IPS-20b (cell line): ENCODE measurements around the gene CFAP54.

Experiments
- H3K27ac ChIP-seq: one replicate; pipeline ENCODE4 v1.5.1; 2013; ENCODE audit warnings: low read length
- H3K27me3 ChIP-seq: 2 replicates; pipeline ENCODE4 v1.6.1; 2013; ENCODE audit warnings: mild to moderate bottlenecking, low read length, inconsistent platforms; ENCODE audit not compliant: insufficient read depth
- H3K36me3 ChIP-seq: 2 replicates; pipeline ENCODE4 v1.6.1; 2013; ENCODE audit warnings: low read depth, mild to moderate bottlenecking, inconsistent platforms, low read length, moderate library complexity; ENCODE audit not compliant: insufficient read depth
- H3K4me1 ChIP-seq: 2 replicates; pipeline ENCODE4 v1.6.1; 2013; ENCODE audit warnings: mild to moderate bottlenecking, control low read depth, inconsistent platforms, low read length, moderate library complexity; ENCODE audit not compliant: insufficient read depth
- H3K4me3 ChIP-seq: 2 replicates; pipeline ENCODE4 v1.5.1; 2013; ENCODE audit warnings: mild to moderate bottlenecking, low read length, inconsistent platforms
- H3K9ac ChIP-seq: 2 replicates; pipeline ENCODE4 v1.6.1; 2013; ENCODE audit warnings: low read depth, mild to moderate bottlenecking, inconsistent platforms, low read length, moderate library complexity
- H3K9me3 ChIP-seq: 2 replicates; pipeline ENCODE4 v1.6.1; 2013; ENCODE audit warnings: mild to moderate bottlenecking, low read depth, low read length, inconsistent platforms; ENCODE audit not compliant: insufficient read depth

Gene CFAP54

DNA sequence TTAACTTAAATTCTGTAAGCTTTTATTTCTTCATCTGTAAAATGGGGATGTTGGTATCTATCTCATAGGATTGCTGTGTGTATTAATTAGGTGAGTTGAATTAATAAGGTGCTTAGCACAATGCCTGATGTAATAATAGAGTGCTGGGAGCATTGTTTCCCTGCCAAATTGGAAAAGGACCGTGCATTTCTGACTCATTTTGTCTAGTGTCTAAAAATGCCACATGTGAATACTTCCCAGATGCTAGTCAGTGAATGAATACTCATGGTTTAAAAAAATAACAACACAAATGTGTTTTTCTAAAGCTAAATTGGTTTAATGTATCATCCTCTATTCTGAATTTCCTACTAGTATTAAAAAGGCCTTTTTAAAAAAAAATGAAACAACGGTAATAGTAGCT is 372.3 kb downstream of the CFAP54 start:
- Histone ChIP-seq H3K9ac (no peak overlapping the region), H3K27me3 (no peaks in the 10 kb centered on the region), H3K27ac (no peak overlapping the region), H3K36me3 (no peaks in the 10 kb centered on the region), H3K4me1 (peaks cover 7% of the 10 kb centered on the region; the same call in 1 of the 2 replicates), H3K9me3 (peaks cover 2% of the 10 kb centered on the region; the same call in 1 of the 2 replicates), H3K4me3 (no peak overlapping the region)

DNA sequence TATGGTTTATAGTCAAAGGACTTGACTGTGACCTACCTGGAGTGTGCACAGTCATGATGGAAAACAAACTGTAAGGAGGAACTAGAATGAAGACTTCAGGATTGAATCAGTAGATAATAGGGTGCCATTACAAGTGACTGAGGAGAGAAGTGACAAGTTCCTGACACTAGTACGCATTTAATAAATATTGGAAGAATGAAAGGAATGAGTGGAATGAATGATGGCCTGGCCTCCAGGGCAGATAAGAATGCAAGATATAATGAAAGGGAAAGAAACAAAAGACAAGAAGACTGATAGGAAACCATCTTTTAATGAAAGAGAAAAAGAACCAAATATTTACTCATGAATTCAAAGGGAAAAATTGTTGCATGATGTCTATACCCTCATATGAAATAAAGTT is 372.9 kb downstream of the CFAP54 start:
- Histone ChIP-seq H3K27ac (no peak overlapping the region), H3K4me3 (no peak overlapping the region), H3K4me1 (peaks cover 7% of the 10 kb centered on the region; the same call in 1 of the 2 replicates), H3K9me3 (no peaks in the 10 kb centered on the region), H3K36me3 (no peaks in the 10 kb centered on the region), H3K27me3 (no peaks in the 10 kb centered on the region), H3K9ac (no peak overlapping the region)

DNA sequence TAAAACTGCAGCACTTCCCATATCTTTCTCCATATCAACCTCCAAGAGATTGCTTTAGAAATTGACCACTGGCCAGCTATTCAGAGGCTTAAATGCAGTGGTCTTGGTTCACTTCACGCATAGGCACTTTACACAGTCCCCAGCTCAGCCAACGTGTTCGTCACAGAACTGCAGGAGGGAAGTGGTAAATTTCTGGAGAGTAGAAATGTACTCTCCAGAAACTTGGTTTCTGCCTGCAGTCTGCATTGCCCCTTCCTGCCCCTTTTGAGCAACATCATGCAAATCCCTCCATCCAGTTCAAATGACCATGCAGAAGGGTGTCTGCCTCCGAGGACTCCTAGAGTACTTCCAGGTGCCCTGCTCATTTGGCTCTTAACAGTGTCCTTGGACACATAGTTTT is 375.0 kb downstream of the CFAP54 start:
- Histone ChIP-seq H3K27ac (no peak overlapping the region), H3K4me1 (peaks cover 7% of the 10 kb centered on the region; the same call in 1 of the 2 replicates), H3K4me3 (no peak overlapping the region), H3K36me3 (no peaks in the 10 kb centered on the region), H3K9me3 (no peaks in the 10 kb centered on the region), H3K27me3 (no peaks in the 10 kb centered on the region), H3K9ac (no peak overlapping the region)

DNA sequence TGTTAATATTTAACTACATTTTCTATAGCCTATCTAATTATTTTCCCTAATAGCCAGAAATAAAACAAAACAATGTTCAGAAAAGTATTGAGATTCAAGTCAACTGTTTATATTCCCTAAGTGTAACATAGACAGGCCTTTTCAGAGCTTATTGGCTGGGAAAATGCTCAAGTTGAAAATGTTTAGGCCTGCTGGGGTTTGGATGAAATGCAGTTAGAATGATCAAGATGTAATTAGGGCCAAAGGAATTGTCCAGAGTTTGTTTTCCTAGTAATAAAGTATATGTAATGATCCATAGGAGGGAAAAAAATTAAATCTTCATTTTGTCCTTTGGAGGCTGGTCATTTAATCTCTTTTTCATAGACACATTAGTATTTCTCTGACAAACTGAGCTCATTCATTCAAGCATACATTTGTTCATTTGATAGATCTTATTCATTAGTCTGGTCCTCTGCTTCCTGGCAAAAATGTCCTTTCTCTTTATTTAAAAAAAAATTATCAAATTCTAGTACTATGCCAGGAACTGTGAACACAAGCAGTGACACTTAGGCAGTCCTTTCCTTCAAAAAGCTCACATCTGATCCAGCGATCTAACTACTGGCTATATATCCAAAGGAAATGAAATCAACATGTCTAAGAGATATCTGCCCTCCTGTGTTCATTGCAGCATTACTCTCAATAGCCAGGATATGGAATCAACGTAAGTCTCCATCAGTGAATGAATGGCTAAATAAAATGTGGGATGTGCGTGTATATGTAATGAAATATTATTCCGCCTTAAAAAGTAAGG is 377.6 kb downstream of the CFAP54 start:
- Histone ChIP-seq H3K4me3 (no peak overlapping the region), H3K27ac (no peak overlapping the region), H3K9ac (no peak overlapping the region), H3K9me3 (no peaks in the 10 kb centered on the region), H3K4me1 (peaks cover 7% of the 10 kb centered on the region; the same call in 1 of the 2 replicates), H3K27me3 (no peaks in the 10 kb centered on the region), H3K36me3 (no peaks in the 10 kb centered on the region)

DNA sequence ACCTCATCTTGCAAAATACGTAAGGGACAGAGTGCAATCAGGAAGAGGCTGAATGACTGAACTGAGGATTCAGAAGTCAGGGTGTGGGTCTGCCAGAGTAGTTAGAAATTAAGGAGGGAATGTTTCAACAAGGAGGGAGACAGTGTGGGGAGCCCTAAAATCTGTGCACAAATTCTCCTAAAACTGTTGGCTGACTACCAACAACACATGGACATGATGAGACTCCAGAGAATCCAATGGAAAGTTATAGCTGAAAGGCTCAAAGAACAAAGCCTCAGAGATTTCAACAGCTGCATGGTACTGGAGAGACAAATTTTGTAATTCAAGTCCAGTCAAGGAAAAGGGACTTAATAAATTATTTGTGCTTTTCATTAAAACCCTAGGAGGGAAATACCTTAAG is 381.6 kb downstream of the CFAP54 start:
- Histone ChIP-seq H3K27ac (no peak overlapping the region), H3K36me3 (no peaks in the 10 kb centered on the region), H3K4me3 (no peak overlapping the region), H3K27me3 (no peaks in the 10 kb centered on the region), H3K9me3 (no peaks in the 10 kb centered on the region), H3K9ac (no peak overlapping the region), H3K4me1 (no peaks in the 10 kb centered on the region)

DNA sequence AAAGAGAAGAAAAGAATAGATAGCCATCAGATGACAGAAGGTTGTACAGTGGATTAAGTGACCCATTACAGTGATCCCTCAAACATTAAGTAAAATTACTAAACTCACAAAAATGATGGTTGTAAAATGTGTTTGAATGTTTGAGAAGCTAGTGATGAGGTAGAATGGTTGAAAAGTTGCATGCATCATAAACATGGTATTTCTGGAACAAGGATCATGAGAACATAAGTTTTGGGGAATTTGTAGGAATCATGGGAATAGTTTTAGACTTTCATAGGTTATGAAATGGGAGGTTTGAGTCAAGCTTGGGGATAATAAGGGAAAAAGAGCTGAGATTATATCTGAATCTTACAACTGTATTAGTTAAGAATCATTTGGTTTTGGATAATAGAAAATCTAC is 383.6 kb downstream of the CFAP54 start:
- Histone ChIP-seq H3K27ac (no peak overlapping the region), H3K4me1 (no peaks in the 10 kb centered on the region), H3K9me3 (no peaks in the 10 kb centered on the region), H3K4me3 (no peak overlapping the region), H3K36me3 (no peaks in the 10 kb centered on the region), H3K27me3 (no peaks in the 10 kb centered on the region), H3K9ac (no peak overlapping the region)

DNA sequence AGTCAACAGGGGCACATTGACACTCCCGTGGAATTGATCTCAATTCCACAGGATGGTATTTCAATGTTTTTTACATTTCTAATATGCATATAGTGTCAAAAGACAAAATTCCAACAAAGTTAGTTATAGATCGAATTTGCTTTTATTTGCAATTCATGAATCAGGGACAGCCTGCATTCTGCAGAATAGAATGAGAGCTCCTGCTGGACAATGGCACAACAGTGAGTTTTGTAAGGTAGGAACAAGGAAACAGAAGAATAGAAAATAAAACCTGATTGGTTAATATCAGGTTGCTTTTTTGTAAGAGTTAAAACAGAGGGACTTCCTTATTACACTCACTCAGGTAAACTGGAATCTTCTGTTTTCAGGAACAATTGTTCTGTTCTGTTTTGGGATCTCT is 384.8 kb downstream of the CFAP54 start:
- Histone ChIP-seq H3K27me3 (no peaks in the 10 kb centered on the region), H3K4me3 (no peak overlapping the region), H3K36me3 (no peaks in the 10 kb centered on the region), H3K9ac (no peak overlapping the region), H3K4me1 (no peaks in the 10 kb centered on the region), H3K27ac (no peak overlapping the region), H3K9me3 (no peaks in the 10 kb centered on the region)

DNA sequence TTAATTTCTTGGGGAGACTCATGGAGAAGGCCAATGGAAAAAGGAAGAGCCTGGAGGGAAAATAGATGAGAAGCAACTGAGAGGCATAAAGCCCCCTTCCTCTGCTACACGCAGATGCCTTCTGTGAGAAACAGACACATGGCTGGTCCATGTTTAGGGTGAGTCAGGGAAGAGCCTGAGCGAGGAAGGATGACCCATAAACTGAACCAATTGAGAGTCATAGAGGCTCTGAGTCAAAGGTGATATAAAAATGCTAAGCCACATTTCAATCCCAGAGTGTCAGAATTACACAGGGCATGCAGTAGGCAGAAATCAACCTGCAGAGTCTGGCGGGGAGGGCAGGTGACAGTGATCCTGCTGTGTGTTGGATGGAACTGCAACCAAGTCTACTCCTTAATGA is 387.6 kb downstream of the CFAP54 start:
- H3K27ac ChIP-seq, result no peak overlapping the region
- no peaks in the 10 kb centered on the region for H3K36me3 ChIP-seq
- H3K4me1 ChIP-seq, result no peaks in the 10 kb centered on the region
- H3K27me3 ChIP-seq, result no peaks in the 10 kb centered on the region
- no peaks in the 10 kb centered on the region for H3K9me3 ChIP-seq
- no peak overlapping the region for H3K9ac ChIP-seq
- H3K4me3 ChIP-seq, result no peak overlapping the region

DNA sequence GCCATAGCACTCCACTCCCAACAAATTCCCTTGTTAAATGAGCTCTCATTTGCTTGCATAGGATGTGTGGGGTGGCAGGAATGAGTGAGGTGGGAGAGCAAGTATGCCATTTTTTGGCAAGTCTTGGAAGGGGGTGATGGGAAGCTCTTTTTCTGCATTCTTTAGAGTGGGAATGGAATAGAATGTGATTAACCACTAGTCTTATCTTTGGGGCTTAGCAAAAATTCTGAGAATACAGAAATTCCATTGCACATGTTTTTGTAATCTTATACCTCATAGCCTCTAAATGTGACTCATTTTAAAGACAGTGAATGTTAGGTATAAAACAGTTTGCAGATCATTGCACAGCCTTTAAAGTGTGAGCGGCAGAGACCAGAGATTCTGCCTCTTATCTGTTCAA is 389.3 kb downstream of the CFAP54 start:
- Histone ChIP-seq H3K27ac (no peak overlapping the region), H3K9ac (no peak overlapping the region), H3K36me3 (no peaks in the 10 kb centered on the region), H3K9me3 (no peaks in the 10 kb centered on the region), H3K4me1 (no peaks in the 10 kb centered on the region), H3K27me3 (no peaks in the 10 kb centered on the region), H3K4me3 (no peak overlapping the region)

DNA sequence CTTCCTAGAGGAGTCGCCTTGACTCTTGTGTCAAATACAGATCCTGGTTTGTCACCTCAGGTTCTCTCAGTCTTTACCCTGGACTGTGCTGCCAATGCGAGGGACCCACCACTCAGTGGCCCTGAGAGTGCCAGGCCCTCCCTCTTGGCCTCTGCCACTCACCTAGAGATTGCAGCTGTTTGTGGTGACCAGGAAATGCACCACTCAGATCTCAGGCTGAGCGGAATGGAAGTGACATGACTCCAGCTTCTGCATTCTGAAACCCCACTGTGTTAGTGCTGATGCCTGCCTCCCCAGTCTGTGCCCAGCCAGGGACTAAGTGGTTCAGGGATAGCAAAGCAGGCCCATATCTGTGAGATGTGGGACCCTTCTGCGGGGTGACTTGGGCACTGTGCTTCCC is 389.9 kb downstream of the CFAP54 start:
- H3K4me3 ChIP-seq, result no peak overlapping the region
- H3K9me3 ChIP-seq, result no peaks in the 10 kb centered on the region
- no peak overlapping the region for H3K27ac ChIP-seq
- no peaks in the 10 kb centered on the region for H3K27me3 ChIP-seq
- no peak overlapping the region for H3K9ac ChIP-seq
- no peaks in the 10 kb centered on the region for H3K4me1 ChIP-seq
- no peaks in the 10 kb centered on the region for H3K36me3 ChIP-seq

DNA sequence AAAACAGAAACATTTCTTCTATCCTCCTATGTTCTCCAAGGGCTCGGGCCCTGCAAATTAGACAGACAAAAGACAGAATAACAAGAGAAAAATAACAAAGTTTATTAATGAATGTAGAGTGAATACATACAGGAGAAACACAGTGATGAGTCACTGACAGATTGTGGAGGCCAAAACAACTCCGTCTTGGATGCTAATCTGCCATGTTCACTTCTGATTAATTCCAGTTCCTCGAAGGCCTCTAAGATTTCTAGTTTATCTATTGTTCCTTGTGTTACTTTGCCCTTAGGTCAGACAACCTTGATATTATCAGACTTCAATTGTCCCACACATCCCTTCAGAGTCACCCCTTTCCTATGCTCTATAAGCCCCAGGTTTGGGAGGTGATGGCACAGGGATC is 390.8 kb downstream of the CFAP54 start:
- H3K36me3 ChIP-seq, result no peaks in the 10 kb centered on the region
- no peaks in the 10 kb centered on the region for H3K27me3 ChIP-seq
- H3K9me3 ChIP-seq, result no peaks in the 10 kb centered on the region
- no peaks in the 10 kb centered on the region for H3K4me1 ChIP-seq
- H3K4me3 ChIP-seq, result no peak overlapping the region
- no peak overlapping the region for H3K27ac ChIP-seq
- H3K9ac ChIP-seq, result no peak overlapping the region

DNA sequence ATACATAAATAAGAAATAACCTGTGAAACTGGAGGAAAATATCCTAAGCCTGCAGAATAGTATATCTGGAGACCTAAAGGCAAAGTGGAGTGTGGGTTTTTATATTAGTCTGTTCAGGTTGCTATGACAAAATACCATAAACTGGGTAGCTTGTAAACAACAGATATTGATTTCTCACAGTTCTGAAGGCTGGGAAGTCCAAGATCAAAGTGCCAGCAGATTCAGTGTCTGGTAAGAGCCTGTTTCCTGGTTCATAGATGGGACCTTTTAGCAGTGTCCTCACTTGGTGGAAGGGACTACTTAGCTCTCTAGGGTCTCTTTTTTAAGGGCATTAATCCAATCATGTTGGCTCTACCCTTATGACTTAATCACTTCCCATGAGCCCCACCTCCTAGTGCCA is 392.2 kb downstream of the CFAP54 start:
- Histone ChIP-seq H3K36me3 (no peaks in the 10 kb centered on the region), H3K4me3 (no peak overlapping the region), H3K27ac (no peak overlapping the region), H3K9ac (no peak overlapping the region), H3K4me1 (no peaks in the 10 kb centered on the region), H3K27me3 (no peaks in the 10 kb centered on the region), H3K9me3 (no peaks in the 10 kb centered on the region)
